HCT116 (cell line): ENCODE results near the gene OR1L6. TPM values are rescaled to one million over a fixed set of nuclear protein-coding genes. Genes with fewer than 3 reads are reported as not detected.

Source experiments
- ATAC-seq: fragments of 200-7000 bp; cut with Tn5 transposase; 2 replicates; pipeline ENCODE4 v1.9.1; 2020; ENCODE audit warnings: mild to moderate bottlenecking, moderate library complexity
- BruUV-seq: library from RNA; stranded (reverse); fragments of 400-500 nt; replicated peaks from 2 replicates; lab custom pipeline; 2021; lab: Mats Ljungman, UMichigan
- CTCF ChIA-PET: fragments of 300-600 bp; sonication (Branson Sonifier 250); formaldehyde crosslinking; loops from one replicate; lab custom pipeline; 2021; ENCODE audit warnings: antibody characterized with exemption; lab: Charles Lee
- POLR2A ChIA-PET: fragments of 300-600, 350-600 bp; sonication (Branson Sonifier 250); formaldehyde crosslinking; loops from one replicate; lab custom pipeline; 2021; ENCODE audit warnings: antibody characterized with exemption; lab: Charles Lee
- RAD21 ChIA-PET, 2 experiments: fragments of 300-600 bp; sonication (Branson Sonifier 250); formaldehyde crosslinking; loops; one replicate each; lab custom pipeline; 2023; ENCODE audit warnings: low total read pairs in 2 of 2; ENCODE audit not compliant: uncharacterized antibody in 2 of 2, unreplicated experiment in 2 of 2, low non-redundant PET in 1 of 2; lab: Charles Lee
- DNase-seq: peaks from one replicate; pipeline ENCODE4 v3.0.0-alpha.2; 2010; ENCODE audit warnings: low read depth, low spot score
- H2AFZ ChIP-seq: fragments of 200-600 bp; shearing (Covaris generic), sonication (generic); 2 replicates; pipeline ENCODE4 v1.6.1; 2017; ENCODE audit warnings: low read depth, mixed run types, mixed read lengths, antibody characterized with exemption, low read length; ENCODE audit not compliant: poor library complexity, severe bottlenecking
- H3K27ac ChIP-seq: 2 replicates; pipeline ENCODE4 v1.5.1; 2012; ENCODE audit warnings: low read depth, low read length
- H3K27me3 ChIP-seq: fragments of 200-600 bp; sonication (generic); 2 replicates; pipeline ENCODE4 v1.6.1; 2016; ENCODE audit warnings: mixed run types, low read length, mixed read lengths; ENCODE audit not compliant: insufficient read depth
- H3K36me3 ChIP-seq, 2 experiments: fragments of 200-500 bp in 1 of 2; fragments of 200-600 bp in 1 of 2; sonication (Bioruptor generic) in 1 of 2; sonication (generic) in 1 of 2; 2 replicates each; pipeline versions ENCODE4 v1.5.1 to v1.6.1; 2014 to 2016; ENCODE audit warnings: low read length in 2 of 2, inconsistent platforms in 1 of 2, mixed read lengths in 1 of 2, mixed run types in 1 of 2; ENCODE audit not compliant: insufficient read depth in 2 of 2, control insufficient read depth in 1 of 2
- H3K4me1 ChIP-seq, 2 experiments: fragments of 200-600 bp in 1 of 2; sonication (generic) in 1 of 2; 2 replicates each; pipeline versions ENCODE4 v1.5.1 to v1.6.1; 2012 to 2017; ENCODE audit warnings: low read length in 2 of 2, inconsistent platforms in 1 of 2, mild to moderate bottlenecking in 1 of 2, mixed read lengths in 1 of 2, mixed run types in 1 of 2, moderate library complexity in 1 of 2; ENCODE audit not compliant: insufficient read depth in 2 of 2, control insufficient read depth in 1 of 2
- H3K4me2 ChIP-seq: fragments of 200-600 bp; sonication (generic); 2 replicates; pipeline ENCODE4 v1.6.1; 2017; ENCODE audit warnings: mixed run types, low read length, mixed read lengths
- H3K4me3 ChIP-seq, 2 experiments: fragments of 200-600 bp in 1 of 2; sonication (generic) in 1 of 2; replicated peaks in 1 of 2; 2 replicates each; pipeline ENCODE4 v1.5.1; 2011 to 2016; ENCODE audit warnings: low read length in 2 of 2, control low read depth in 1 of 2, low read depth in 1 of 2, mild to moderate bottlenecking in 1 of 2, mixed read lengths in 1 of 2, mixed run types in 1 of 2
- H3K79me2 ChIP-seq: fragments of 200-600 bp; sonication (generic); 2 replicates; pipeline ENCODE4 v1.6.1; 2017; ENCODE audit warnings: mild to moderate bottlenecking, mixed run types, low read length, moderate library complexity, mixed read lengths; ENCODE audit not compliant: insufficient read depth
- H3K9ac ChIP-seq: fragments of 200-600 bp; sonication (generic); 2 replicates; pipeline ENCODE4 v1.6.1; 2016; ENCODE audit warnings: low read length, mixed read lengths
- H3K9me2 ChIP-seq: fragments of 200-600 bp; sonication (generic), shearing (Covaris generic); 2 replicates; pipeline ENCODE4 v1.6.1; 2017; ENCODE audit warnings: mixed run types, mild to moderate bottlenecking, moderate library complexity; ENCODE audit not compliant: insufficient read depth
- H3K9me3 ChIP-seq, 2 experiments: fragments of 200-500 bp in 1 of 2; fragments of 200-600 bp in 1 of 2; sonication (Bioruptor generic) in 1 of 2; sonication (generic) in 1 of 2; 2 replicates each; pipeline ENCODE4 v1.6.1; 2014 to 2017; ENCODE audit warnings: low read length in 2 of 2, mixed read lengths in 2 of 2, inconsistent platforms in 1 of 2, low read depth in 1 of 2, mild to moderate bottlenecking in 1 of 2, mixed run types in 1 of 2, moderate library complexity in 1 of 2; ENCODE audit not compliant: control insufficient read depth in 1 of 2, insufficient read depth in 1 of 2
- H4K20me1 ChIP-seq: fragments of 200-600 bp; sonication (generic), shearing (Covaris generic); 2 replicates; pipeline ENCODE4 v1.6.1; 2017; ENCODE audit warnings: mixed run types, mild to moderate bottlenecking, moderate library complexity; ENCODE audit not compliant: insufficient read depth
- RAD21 ChIP-seq: IDR thresholded peaks from 2 replicates; pipeline ENCODE4 v1.6.1; 2012; ENCODE audit warnings: low read depth, mild to moderate bottlenecking
- SRF ChIP-seq: IDR thresholded peaks from 2 replicates; pipeline ENCODE4 v1.6.1; 2012; ENCODE audit warnings: low read depth
- intact Hi-C: fragments of 100-400 bp; cut with micrococcal nuclease; formaldehyde crosslinking; loops from 2 replicates; pipeline ENCODE4 v1.10.0; 2022
- total RNA-seq: library from RNA; stranded (reverse); gene quantifications from one replicate; pipeline ENCODE4 v1.2.1, GENCODE V29; 2021; ENCODE audit not compliant: unreplicated experiment

Gene OR1L6
- total RNA-seq, 1 experiment from 2014 or later = not detected

- H2AFZ ChIP-seq = no peak overlapping the region
- H3K4me2 ChIP-seq = no peak overlapping the region
- H3K4me1 ChIP-seq = peaks cover 0 to 3% of the 10 kb centered on the region in 2 experiments; a peak in 1 of 4 replicates
- no peak overlapping the region for H3K27ac ChIP-seq
- ChIA-PET POLR2A (no interaction called here), RAD21 (no interaction called here), CTCF (interaction anchor here (0.7 kb wide), 1 partner anchor 345 kb away, joined by 3 read pairs; no protein-coding TSS in a partner anchor)
- no peaks in the 10 kb centered on the region for H3K9me3 ChIP-seq
- no peaks in the 10 kb centered on the region for H3K27me3 ChIP-seq
- no TSS peak for BruUV-seq
- intact Hi-C loops = no loop called here
- no peaks in the 10 kb centered on the region for H4K20me1 ChIP-seq
- ATAC-seq (peak; percentile 40; the same call in 1 of the 2 replicates), DNase-seq (no peak)
- TF ChIP-seq SRF (no peak), RAD21 (peak; percentile 18; the same call in 1 of the 2 replicates)
- H3K36me3 ChIP-seq = no peaks in the 10 kb centered on the region
- no peaks in the 10 kb centered on the region for H3K9me2 ChIP-seq
- no peak overlapping the region for H3K9ac ChIP-seq
- H3K4me3 ChIP-seq = no peak overlapping the region
- H3K79me2 ChIP-seq = no peaks in the 10 kb centered on the region
These were observed 55.4 kb downstream of the OR1L6 start for GRCh38 chr9:122797316-122798063.

Other genes with a start within 250 kb of the OR1L6 start
- not detected for gene OR1J2, start 231.5 kb upstream of the OR1L6 start, total RNA-seq
- gene OR1J4, start 223.2 kb upstream of the OR1L6 start, total RNA-seq = not detected
- not detected for gene OR1N1, start 215.0 kb upstream of the OR1L6 start, total RNA-seq
- gene OR1N2, start 189.2 kb upstream of the OR1L6 start, total RNA-seq = not detected
- not detected for gene OR1L8, start 158.9 kb upstream of the OR1L6 start, total RNA-seq
- gene OR1Q1, start 127.6 kb upstream of the OR1L6 start, total RNA-seq = not detected
- gene OR1B1, start 84.7 kb upstream of the OR1L6 start, total RNA-seq = not detected
- gene OR1L1, start 80.6 kb upstream of the OR1L6 start, total RNA-seq = not detected
- gene OR1L3, start 67.2 kb upstream of the OR1L6 start, total RNA-seq = not detected
- not detected for gene OR1L4, start 18.3 kb upstream of the OR1L6 start, total RNA-seq
- not detected for gene OR5C1, start 46.6 kb downstream of the OR1L6 start, total RNA-seq
- not detected for gene OR1K1, start 57.8 kb downstream of the OR1L6 start, total RNA-seq
- 17.7 TPM for gene PDCL, start 86.3 kb downstream of the OR1L6 start, total RNA-seq
- 53.8 TPM for gene RC3H2, start 163.1 kb downstream of the OR1L6 start, total RNA-seq
- gene ZBTB6, start 171.0 kb downstream of the OR1L6 start, total RNA-seq = 12.3 TPM
- 5.5 TPM for gene ZBTB26, start 189.2 kb downstream of the OR1L6 start, total RNA-seq
- gene RABGAP1, start 198.7 kb downstream of the OR1L6 start, total RNA-seq = 29.7 TPM